HG02642 (cell line): ENCODE data around the gene FXYD6.
"Not testable (repeated sequence)": the region's sequence is repeated elsewhere in the genome, so short reads cannot be mapped to it uniquely, and the experiment has no call there.

Source experiments
- ATAC-seq: cut with Tn5 transposase; IDR thresholded peaks from one replicate; pipeline ENCODE4 v1.9.1; 2021; ENCODE audit warnings: mild to moderate bottlenecking; ENCODE audit not compliant: unreplicated experiment, poor library complexity

FXYD6 gene

GRCh38 chr11:117871784-117872183, 4.7 kb downstream of the FXYD6 start:
- no peak for ATAC-seq

- ATAC-seq: no peak
Observed at GRCh38 chr11:117871160-117871559, 5.3 kb downstream of the FXYD6 start.

GRCh38 chr11:117870103-117870952, 6.1 kb downstream of the FXYD6 start:
- no peak for ATAC-seq

GRCh38 chr11:117869604-117870003, 6.9 kb downstream of the FXYD6 start:
- ATAC-seq: no peak

GRCh38 chr11:117868815-117869561, 7.5 kb downstream of the FXYD6 start:
- no peak for ATAC-seq

- no peak for ATAC-seq
Observed at GRCh38 chr11:117868088-117868487, 8.4 kb downstream of the FXYD6 start.

- ATAC-seq: no peak
Observed at GRCh38 chr11:117866526-117866925, 9.9 kb downstream of the FXYD6 start.

GRCh38 chr11:117865546-117865945, 10.9 kb downstream of the FXYD6 start:
- ATAC-seq: not testable (repeated sequence)

GRCh38 chr11:117863383-117863782, 13.1 kb downstream of the FXYD6 start:
- no peak for ATAC-seq

- no peak for ATAC-seq
Observed at GRCh38 chr11:117862753-117863152, 13.7 kb downstream of the FXYD6 start.

GRCh38 chr11:117862019-117862725, 14.3 kb downstream of the FXYD6 start:
- ATAC-seq: no peak

- ATAC-seq: no peak
Observed at GRCh38 chr11:117861151-117862018, 15.1 kb downstream of the FXYD6 start.

- no peak for ATAC-seq
Observed at GRCh38 chr11:117860139-117860538, 16.3 kb downstream of the FXYD6 start.

GRCh38 chr11:117859488-117860112, 16.9 kb downstream of the FXYD6 start:
- no peak for ATAC-seq

GRCh38 chr11:117859061-117859460, 17.4 kb downstream of the FXYD6 start:
- ATAC-seq: no peak

- no peak for ATAC-seq
Observed at GRCh38 chr11:117857734-117858414, 18.6 kb downstream of the FXYD6 start.

GRCh38 chr11:117855912-117856651, 20.4 kb downstream of the FXYD6 start:
- ATAC-seq: no peak

- ATAC-seq: no peak
Observed at GRCh38 chr11:117855186-117855845, 21.1 kb downstream of the FXYD6 start.
